Fibroblast of skin of scalp (primary cell): ENCODE results near the gene KLHDC4.
"Not testable (repeated sequence)": the region's sequence is repeated elsewhere in the genome, so short reads cannot be mapped to it uniquely, and the experiment has no call there.

Source experiments
- DNase-seq: peaks from one replicate; pipeline ENCODE4 v3.0.0-alpha.2; 2013

KLHDC4 gene

DNA sequence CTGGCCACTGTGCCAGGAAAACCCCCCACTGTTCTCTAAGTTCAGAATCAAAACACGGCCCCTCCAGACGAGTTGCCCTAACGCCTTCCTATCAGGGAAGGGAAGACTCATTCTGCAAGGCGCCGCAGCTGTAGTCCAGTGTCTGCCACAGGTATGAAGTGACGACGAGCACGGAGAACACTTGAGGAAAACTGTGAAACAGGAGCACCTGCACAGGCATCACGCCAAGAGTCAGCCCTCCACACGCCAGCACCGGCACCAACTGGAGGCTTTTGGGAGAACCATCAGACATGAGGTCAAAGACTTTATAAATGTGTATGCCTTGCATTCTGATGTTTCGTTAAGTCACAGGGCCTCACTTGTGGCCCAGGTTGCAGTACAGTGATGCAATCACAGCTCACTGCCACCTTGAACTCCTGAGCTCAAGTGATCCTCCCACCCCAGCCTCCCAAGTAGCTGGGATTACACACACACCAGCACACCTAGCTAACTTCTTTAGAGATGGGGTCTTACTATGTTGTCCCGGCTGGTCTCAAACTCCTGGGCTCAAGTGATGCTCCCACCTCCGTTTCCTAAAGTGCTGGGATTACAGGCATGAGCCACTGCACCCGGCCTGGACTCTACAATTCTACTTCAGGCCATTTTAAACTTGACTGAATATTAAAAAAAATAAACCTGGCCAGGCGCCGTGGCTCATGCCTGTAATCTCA lies 22.9 kb downstream of the KLHDC4 start:
- no peak for DNase-seq

DNA sequence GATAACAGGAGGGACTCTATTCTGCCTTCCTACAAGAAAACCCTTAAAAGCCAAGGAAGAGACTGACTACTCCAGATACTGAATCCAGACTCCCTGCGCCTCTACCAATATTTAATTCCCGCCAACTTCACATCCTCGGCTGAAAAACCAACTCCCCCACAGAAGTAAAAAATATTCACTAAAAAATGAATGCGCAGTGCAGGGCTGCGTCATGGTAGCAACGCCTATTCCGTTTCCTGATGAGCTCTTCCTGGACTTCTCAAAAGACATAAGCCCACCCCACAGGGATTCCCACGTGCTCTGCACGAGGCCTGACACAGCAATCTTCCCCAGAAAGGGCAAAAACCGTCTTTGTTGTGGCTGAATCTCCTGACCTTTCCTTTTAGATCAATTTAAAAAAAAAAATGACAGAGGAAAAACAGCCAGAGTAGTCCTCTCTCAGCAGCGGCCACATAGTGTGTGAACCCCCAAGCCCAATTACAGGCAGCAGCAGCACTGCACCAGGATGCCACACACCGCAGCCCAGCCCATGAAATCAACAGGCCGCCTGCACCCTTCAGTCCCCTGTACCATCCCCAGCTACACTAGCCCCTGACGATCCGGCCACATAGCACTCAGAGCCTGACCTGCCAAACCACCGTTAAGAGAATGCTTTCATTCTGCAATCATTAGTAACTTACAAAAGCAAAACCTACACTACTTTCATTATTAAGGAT lies 23.9 kb downstream of the KLHDC4 start:
- no peak for DNase-seq

DNA sequence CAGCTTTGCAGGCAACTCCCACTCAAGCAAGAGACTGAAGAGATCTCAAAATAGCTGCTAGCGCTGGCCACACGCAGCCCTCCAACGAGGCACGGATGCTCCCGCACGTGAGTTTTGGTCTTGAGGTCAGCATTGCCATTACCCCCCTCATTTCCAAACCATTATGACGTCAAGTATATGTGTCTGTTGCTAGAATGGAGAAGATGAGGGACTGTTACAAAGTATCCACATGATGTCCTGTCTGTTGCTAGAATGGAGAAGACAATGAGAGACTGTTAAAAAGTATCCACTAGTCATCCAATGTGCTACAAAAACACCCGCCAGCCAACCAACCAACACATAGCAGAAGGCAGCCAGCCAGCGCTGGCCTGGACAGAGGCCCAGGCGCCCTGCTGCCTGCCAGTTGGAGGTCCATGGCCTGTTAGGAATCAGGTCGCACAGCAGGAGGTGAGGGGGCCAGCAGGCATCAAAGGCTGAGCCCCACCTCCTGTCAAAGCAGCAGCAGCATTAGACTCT lies 24.8 kb downstream of the KLHDC4 start:
- peak; percentile 50 for DNase-seq

DNA sequence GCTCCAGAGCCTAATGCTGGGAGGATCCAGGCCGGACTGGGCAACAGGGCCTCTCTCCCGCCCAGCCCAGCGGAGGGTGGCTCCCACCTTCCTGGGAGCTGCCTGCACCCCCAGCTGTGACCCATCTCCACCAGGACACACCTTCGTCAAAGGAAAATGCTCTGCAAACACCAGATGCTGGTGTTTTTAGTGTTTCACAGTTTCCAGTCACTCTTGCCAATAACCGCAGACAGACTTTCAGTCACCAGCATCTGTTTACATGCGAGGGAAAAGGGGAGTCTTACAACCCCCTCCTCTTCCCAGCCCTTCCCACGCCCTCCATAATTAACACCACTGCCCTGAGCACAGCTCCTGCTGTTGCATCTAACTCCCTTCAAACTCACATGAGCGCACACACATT lies 25.3 kb downstream of the KLHDC4 start:
- peak; percentile 54 for DNase-seq

DNA sequence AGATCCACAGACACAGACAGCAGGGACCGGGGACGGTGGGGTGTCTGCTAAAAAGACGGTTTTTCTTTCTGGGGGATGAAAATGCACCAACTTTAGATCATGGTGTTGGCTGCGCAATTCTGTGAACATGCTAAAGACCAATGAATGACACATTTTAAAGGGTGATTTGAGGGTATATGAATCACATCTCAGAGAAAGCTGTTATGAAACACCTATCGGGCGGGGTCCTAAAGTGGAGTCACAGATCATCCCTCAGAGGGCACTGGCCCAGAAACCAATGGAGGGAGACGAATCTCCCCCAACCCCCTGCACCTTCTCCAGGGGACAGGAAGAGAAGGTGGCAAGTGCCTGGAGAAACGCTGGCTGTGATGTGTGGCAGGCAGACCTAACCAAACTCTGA lies 26.0 kb downstream of the KLHDC4 start:
- DNase-seq, result no peak

DNA sequence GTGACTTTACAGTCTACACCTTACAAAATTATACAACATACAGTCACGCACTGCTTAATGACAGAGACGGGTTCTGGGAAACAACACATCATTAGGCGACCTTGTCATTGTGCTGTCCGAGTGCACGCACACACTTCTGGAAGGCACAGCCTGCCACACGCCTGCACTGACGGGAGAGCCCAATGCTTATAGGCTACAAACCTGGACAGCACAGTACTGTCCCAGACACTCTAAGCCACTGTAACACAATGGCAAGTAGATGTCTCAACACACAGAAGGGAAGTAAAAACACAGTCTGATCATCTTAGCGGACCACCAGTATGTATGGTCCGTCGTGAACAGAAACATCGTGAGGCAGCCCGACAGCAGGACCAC lies 29.8 kb downstream of the KLHDC4 start:
- no peak for DNase-seq

DNA sequence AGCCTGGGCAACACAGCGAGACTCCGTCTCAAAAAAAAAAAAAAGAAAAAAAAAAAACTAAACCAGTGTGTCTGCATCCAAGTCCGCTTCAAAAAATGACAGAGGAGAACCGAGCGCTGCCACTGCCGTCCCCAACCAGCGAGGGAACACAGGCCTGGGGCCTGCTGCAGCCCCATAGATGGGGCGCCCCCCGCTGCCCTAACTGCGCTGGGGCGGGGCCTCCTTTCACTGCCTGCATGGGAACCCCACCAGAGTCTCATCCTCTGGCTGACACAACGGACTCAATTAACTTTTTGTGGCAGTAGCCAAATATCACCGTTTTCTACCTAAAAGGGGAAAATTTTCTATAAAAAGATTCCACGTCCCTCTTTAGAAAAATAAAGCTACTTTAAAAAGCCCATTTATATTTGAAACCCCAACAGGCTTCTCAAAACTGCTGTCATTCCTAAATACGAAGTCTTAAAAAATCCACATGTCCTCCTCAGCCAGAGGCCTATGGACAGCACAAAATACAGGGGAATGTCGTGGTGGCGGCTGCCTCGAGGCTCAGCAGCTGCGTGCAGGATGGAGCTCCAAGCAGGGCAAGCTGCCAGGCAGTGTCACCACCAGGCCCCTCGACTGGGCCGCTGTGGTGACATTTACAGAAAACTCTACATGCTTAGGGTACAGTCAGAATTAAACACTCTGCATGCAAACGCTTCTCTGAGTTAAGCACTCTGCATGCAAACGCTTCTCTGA lies 30.3 kb downstream of the KLHDC4 start:
- no peak for DNase-seq

DNA sequence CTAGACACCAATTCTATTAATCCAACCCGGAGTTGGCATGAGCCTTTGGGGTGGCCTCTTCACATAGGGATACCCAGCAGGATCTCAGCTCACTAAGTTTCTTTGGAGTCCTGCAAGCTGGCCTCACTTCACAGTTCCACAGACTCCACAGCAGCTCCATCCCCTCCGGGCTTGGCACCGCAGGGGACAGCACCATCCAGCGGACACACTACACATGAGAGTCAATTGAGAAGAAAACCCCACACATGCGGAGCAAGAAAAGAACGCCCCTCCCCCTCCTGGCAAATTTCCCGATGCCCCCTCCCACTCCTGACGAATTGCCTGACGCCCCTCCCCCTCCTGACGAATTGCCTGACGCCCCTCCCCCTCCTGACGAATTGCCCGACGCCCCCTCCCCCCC lies 31.1 kb downstream of the KLHDC4 start:
- no peak for DNase-seq

DNA sequence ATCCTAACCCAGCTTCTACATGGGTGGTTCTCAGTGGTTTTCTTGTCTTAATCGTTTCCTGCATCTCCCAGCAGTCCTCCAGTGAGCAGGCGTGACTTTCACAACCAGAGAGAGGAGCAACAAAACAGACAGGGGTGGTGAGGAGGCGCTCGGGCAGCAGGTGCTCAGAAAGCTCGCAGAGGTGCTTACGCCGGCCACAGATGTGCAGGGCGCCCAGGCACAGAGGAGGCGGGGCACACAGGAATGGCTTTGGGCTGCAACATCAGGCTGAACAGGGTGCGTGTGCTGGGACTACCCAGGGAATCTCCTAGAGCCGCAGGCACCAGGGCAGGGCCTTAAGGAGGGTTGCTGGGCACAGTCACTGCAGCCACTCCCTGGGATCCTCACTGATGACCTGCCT lies 32.6 kb downstream of the KLHDC4 start:
- DNase-seq, result no peak

DNA sequence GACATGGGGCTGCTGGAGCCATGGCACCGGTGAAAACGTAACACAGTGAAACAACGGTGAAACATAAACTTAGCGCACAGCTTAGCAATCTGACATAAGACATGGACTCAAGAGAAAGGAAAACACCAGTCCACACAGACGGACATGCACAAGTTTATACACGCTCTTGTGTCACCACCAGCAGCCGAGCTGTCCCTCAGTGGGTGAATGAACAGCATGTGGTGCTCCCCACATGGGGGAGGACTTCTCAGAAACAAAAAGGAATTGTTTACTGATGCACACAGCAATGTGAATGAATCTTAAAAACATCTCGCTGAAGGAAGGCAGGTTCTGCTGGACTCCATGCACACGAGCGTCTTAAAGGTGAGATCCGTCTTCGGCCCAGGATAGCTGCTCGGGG lies 34.2 kb downstream of the KLHDC4 start:
- DNase-seq, result no peak

DNA sequence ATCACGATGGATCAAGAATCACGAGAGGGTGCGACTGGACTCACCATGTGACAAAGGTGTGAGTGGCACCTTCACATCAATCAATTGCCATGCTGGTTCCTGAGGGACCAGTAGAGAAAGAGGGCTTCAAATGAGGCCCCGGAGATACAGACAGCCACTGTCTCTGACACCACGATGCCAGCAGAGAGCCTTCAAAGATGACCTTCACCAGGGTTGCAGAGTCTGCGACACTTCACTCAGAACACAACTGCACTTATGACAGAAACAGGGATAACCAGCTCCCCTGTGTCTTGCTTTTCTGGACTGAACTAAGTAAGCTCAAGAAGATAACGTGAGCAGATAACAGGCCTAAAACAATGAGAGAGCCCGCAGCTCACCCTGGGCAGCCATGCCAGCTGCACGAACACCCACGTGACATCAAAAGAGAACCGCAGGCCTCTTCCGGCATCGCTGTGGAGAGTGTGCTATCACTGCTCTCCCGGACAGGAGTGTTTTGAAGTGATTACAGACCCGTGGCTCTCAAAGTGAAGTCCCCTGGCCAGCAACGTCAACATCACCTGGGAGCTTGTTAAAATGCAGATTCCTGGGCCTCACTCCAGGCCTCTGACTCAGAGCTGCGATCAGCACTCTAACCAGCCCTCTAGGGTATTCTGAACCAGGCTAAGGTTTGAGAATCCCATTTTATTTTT lies 36.4 kb downstream of the KLHDC4 start:
- no peak for DNase-seq

DNA sequence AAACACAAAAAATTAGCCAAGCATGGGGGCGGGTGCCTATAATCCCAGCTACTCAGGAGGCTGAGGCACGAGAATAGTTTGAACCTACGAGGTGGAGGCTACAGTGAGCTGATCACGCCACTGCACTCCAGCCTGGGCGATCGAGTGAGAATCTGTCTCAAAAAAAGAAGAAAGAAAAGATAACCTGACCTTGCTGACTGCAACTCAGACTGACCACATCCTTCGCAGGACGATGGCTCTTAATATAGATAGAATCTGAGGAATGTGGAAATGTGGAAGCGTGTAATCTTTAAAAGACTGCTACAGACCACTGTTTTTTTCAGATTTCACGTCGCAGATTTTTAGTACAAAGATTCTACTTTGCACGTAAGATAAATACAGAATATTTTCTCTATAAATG lies 37.8 kb downstream of the KLHDC4 start:
- DNase-seq, result no peak

DNA sequence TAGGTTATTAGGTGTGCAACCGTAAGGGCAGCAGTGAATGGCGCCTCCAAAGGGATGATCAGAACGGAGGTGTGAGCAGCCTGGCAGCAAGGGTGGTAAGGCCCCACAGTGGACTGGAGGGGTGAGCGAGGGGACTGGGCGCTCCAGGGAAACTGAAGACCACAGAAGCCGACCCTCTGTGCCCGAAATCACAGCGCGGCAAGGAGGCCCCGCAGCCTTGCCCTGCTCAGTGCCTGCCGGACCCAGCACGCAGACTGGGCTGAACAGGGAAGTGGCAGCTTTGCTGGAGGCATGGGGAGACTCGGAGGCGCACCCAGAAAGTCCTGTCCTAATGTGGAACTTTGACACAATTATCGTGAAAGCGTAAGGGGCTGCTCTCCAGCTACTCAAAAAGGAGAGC lies 38.4 kb downstream of the KLHDC4 start:
- DNase-seq, result no peak

DNA sequence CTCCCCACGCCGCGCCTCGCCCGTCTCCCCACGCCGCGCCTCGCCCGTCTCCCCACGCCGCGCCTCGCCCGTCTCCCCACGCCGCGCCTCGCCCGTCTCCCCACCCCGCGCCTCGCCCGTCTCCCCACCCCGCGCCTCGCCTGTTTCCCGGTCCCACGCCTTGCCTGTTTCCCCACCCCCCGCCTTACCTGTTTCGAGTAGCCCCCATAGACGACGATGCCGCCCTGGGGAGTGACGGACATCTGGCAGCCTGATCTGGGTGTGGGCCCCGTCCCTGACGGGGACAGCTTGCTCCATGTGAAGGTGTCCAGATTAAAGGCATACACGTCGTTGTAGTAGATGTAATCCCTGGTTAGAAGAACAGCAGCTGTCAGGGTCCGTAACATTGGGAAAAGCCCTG lies 39.2 kb downstream of the KLHDC4 start:
- DNase-seq, result not testable (repeated sequence)

DNA sequence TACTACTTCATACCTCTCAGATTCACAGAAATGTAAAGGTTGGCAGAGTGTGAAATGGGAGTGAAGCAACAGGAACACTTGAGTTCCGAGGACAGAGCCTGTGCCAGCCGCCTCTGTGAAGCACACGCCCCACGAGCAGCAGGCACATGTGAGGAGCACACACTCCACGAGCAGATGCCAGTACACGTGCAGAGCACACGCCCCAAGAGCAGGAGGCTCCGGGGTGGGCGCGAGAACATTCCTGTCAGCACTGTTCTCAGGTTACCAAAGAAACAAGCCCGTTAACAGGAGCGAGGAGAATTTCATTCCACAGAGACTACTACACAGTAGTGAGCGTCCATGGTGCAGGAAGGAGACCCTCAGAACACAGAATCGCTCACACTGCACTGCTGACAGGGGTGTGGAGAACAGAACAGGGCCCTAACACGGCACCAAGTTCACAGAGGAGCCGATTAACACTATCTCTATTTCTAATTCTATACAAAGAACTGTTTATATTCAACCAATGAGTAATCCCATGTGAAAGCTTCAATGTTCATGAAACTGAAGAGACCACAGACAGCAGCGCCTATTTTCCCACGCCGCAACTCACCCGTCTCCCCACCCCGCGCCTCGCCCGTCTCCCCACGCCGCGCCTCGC lies 40.1 kb downstream of the KLHDC4 start:
- peak; percentile 64 for DNase-seq

DNA sequence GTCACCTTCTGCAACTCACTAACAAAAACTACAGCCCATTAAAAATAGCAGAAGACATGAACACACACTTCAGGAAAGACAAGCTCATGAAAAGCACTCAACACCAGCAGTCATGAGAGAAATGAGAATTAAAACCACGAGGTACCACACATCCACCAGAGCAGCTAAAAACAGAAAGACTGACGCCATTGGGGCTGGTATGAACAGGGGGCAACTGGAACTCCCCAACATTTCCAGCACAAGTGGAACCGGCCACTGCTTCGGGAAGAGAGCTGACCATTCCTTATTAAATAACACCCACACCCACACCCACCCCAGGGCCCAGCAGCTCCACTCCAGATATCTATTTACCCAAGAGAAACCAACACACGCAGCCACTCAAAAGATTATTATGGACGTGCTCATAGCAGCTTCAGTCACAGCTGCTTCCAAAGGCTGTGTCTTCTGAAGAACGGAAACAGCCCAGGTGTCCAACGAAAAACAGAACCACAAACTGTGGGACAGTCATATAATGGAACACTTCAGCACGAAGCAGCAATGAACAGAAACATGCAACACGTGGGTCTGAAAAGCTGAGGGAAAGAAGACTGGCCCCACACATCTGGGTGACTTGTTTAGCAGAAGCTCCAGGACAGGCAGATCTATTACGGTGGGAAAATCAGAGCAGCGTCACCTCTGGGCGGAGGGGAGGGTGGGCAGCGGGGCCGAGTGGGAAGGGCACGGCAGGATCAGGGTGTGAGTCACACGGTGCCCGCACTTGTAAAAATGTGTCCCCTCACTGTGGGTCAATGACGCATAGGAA lies 41.1 kb downstream of the KLHDC4 start:
- no peak for DNase-seq

DNA sequence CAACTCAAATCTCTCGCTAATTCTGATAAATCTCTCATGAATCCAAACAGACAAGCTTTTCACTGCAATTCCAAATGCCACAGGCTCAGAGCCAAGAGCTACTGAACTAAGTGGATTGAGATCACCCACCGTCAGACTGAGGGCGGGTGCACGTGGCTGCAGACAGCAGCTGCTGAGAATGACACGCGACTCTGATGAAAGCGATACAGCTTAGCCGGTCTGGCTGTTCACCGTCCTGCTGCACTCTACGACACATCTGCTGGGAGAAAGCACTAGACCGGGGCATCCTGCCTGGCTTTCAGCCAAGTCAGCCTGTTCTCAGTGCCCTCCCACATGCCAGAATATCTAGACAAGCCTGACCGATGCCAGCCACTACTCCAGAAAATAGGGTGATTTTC lies 42.6 kb downstream of the KLHDC4 start:
- peak; percentile 69 for DNase-seq

DNA sequence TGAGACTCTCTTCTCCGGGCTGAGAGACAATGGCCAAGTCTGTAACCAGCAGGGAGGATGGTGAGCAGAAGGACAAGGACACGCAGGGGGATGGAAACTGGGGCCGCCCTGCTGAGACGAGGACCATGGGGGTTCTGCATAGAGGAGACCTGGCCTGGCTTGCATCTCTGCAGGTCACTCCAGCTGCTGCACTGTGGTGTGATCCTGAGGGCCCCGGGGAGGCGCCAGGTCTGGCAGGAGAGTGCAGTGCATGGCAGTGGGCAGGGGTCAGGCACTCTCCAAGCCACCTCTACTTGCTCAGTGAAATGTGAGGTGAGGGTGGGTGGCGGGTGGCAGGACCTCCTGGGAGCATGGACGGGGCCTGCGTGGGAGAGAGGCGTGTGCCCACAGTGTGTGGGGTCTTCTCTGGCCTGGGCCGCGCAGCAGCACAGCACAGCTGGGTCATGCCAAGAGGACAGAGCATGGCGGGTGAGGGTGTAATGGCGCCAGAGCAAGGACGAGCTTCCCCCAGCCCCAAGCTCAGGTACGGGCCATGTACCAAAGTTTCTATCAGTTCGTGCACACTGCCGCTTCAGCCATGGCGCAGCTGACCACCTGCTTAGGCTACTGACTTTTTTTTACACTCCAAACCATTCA lies 43.1 kb downstream of the KLHDC4 start:
- no peak for DNase-seq

DNA sequence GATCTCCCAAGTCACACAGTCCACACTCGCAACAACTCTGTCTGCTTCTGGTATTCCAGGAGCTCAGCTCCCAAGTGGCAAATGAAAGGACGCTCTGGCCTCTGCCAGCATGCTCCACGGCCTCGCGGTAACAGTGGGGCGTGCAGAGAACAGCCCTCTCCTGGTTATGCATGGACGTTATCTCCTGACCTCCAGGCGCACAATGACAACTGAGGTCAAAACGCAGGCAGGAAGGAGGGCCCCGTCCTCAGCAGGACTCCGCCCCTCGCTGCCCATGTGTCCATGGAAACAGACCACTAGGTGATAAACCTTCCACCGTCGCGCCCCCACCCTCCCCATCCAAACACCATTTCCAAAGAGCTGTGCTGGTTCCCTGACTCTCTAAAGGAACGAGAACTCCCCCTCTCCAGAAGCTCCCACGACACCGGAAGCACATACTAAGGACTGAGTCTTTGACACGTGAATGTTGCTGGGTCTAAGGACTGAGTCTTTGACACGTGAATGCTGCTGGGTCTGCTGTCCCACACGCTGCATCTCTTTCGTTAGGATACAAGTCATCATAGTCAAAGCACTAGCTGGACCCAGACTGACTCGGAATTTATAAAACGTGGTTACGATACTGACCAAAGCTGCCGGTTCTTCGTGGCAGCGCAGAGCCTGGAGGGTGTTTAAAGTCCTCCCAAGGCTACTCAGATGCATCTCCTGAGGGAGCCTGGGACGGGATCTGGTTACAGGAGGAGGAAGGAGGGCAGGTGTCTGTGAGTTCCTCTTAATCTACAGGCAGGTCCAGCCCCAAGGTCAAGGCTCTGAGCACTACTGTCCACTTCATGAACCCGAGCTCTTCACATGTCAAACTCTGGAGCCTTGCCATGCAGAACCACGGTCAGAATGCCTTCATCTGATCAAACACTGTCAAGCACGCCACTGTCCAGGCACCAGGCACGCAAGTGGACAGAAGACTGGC lies 43.9 kb downstream of the KLHDC4 start:
- DNase-seq, result no peak

DNA sequence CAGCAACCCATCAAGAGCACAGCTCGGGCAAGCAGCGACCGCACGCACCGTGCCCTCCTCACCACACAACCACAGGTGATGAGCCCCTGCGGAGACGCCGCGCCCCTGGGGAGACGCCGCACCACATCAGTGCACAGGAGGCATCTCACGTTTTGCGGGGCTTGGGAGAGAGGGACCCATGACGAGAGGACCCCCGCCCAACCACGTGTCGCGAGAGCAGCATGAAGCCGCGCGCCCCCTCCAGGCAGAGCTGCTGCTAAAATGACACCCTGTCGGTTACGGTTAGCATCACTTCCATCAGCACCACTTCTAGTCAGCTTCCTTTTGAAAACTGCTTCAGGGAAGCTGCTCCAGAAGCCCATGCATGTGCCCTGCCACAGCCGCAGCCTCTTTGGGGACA lies 45.3 kb downstream of the KLHDC4 start:
- no peak for DNase-seq
